Epithelial cell of proximal tubule (primary cell): ENCODE measurements around the gene HMOX1. TPM values are rescaled to one million over a fixed set of nuclear protein-coding genes. Genes with fewer than 3 reads are reported as not detected.

Experiments
- DNase-seq: peaks from one replicate; pipeline ENCODE4 v3.0.0-alpha.2; 2011; ENCODE audit warnings: low read depth
- H3K4me3 ChIP-seq: 2 replicates; pipeline ENCODE4 v1.5.1; 2011; ENCODE audit warnings: low read depth, mild to moderate bottlenecking, low read length
- CTCF ChIP-seq: conservative IDR thresholded peaks from 2 replicates; pipeline ENCODE4 v1.5.1; 2012; ENCODE audit warnings: low read depth, mild to moderate bottlenecking, low read length
- total RNA-seq: library from RNA; depleted of rRNA; stranded (reverse); fragments of >200 nt; gene quantifications from 2 replicates; pipeline ENCODE4 v1.2.3, GENCODE V29; 2015

Gene HMOX1
- total RNA-seq, 1 donor from 2014 or later = 21.8 TPM

GRCh38 chr22:35350539-35351503 lies 30.1 kb upstream of the HMOX1 start:
- peak overlapping the region; percentile 70 for H3K4me3 ChIP-seq
- peak; percentile 61 for TF ChIP-seq CTCF
- no peak for DNase-seq

- peak; percentile 45 for TF ChIP-seq CTCF
- no peak for DNase-seq
Measured at GRCh38 chr22:35352214-35353111, 28.4 kb upstream of the HMOX1 start.

GRCh38 chr22:35353318-35353717 lies 27.6 kb upstream of the HMOX1 start:
- H3K4me3 ChIP-seq = no peak overlapping the region
- TF ChIP-seq CTCF = no peak

More at GRCh38 chr22:35352214-35353111, 28.4 kb upstream of the HMOX1 start:
- no peak overlapping the region for H3K4me3 ChIP-seq

GRCh38 chr22:35354068-35354467 lies 26.8 kb upstream of the HMOX1 start:
- TF ChIP-seq CTCF = no peak
- DNase-seq = no peak

More at GRCh38 chr22:35353318-35353717, 27.6 kb upstream of the HMOX1 start:
- DNase-seq = no peak

GRCh38 chr22:35357883-35358621 lies 22.8 kb upstream of the HMOX1 start:
- no peak for TF ChIP-seq CTCF
- DNase-seq = peak; percentile 66
- H3K4me3 ChIP-seq = no peak overlapping the region

More at GRCh38 chr22:35354068-35354467, 26.8 kb upstream of the HMOX1 start:
- H3K4me3 ChIP-seq = no peak overlapping the region

- DNase-seq = no peak
- no peak for TF ChIP-seq CTCF
- H3K4me3 ChIP-seq = no peak overlapping the region
Measured at GRCh38 chr22:35359380-35360065, 21.4 kb upstream of the HMOX1 start.
